Measurements from ENCODE around the gene MGAT4A.

Gene MGAT4A

GRCh38 chr2:98634406-98635092 lies 96.4 kb downstream of the MGAT4A start:
- TF ChIP-seq CTCF (IDR thresholded peaks at IDR 0.05; ENCODE audit: low read depth, low read length, missing control alignments), result peak; percentile 60
- H3K27me3 ChIP-seq (replicated peaks), result no peaks in the 10 kb centered on the region
- no peaks in the 10 kb centered on the region for H3K36me3 ChIP-seq (replicated peaks)
- no peak overlapping the region for H3K27ac ChIP-seq
- DNase-seq, result peak; percentile 2
- in situ Hi-C loops (cut with HindIII; ENCODE audit: low pct_ligation_motif_present, low sequenced_read_pairs), result no loop called here
- no peak overlapping the region for H3K4me3 ChIP-seq (ENCODE audit: low read depth, low read length)

GRCh38 chr2:98632351-98632750 lies 98.6 kb downstream of the MGAT4A start:
- in situ Hi-C loops (cut with HindIII; ENCODE audit: low pct_ligation_motif_present, low sequenced_read_pairs), result no loop called here
- no peak for TF ChIP-seq CTCF (IDR thresholded peaks at IDR 0.05; ENCODE audit: low read depth, low read length, missing control alignments)
- no peaks in the 10 kb centered on the region for H3K27me3 ChIP-seq (replicated peaks)
- no peak overlapping the region for H3K4me3 ChIP-seq (ENCODE audit: low read depth, low read length)
- H3K27ac ChIP-seq, result no peak overlapping the region
- DNase-seq, result no peak
- H3K36me3 ChIP-seq (replicated peaks), result no peaks in the 10 kb centered on the region

GRCh38 chr2:98623657-98624056 lies 107.3 kb downstream of the MGAT4A start:
- in situ Hi-C loops (cut with HindIII; ENCODE audit: low pct_ligation_motif_present, low sequenced_read_pairs), result no loop called here

GRCh38 chr2:98617149-98617548 lies 113.8 kb downstream of the MGAT4A start:
- peaks cover 40% of the 10 kb centered on the region for H3K36me3 ChIP-seq (replicated peaks)
- no peak overlapping the region for H3K27ac ChIP-seq
- no peak for TF ChIP-seq CTCF (IDR thresholded peaks at IDR 0.05; ENCODE audit: low read depth, low read length, missing control alignments)
- in situ Hi-C loops (cut with HindIII; ENCODE audit: low pct_ligation_motif_present, low sequenced_read_pairs), result no loop called here
- H3K4me3 ChIP-seq (ENCODE audit: low read depth, low read length), result no peak overlapping the region
- no peak for DNase-seq
- H3K27me3 ChIP-seq (replicated peaks), result no peaks in the 10 kb centered on the region

More at GRCh38 chr2:98623657-98624056, 107.3 kb downstream of the MGAT4A start:
- Histone ChIP-seq H3K27me3 (replicated peaks) (no peaks in the 10 kb centered on the region), H3K36me3 (replicated peaks) (no peaks in the 10 kb centered on the region), H3K4me3 (ENCODE audit: low read depth, low read length) (no peak overlapping the region), H3K27ac (no peak overlapping the region)
- DNase-seq, result no peak
- no peak for TF ChIP-seq CTCF (IDR thresholded peaks at IDR 0.05; ENCODE audit: low read depth, low read length, missing control alignments)

GRCh38 chr2:98615481-98615880 lies 115.5 kb downstream of the MGAT4A start:
- peak; percentile 46 for TF ChIP-seq CTCF (IDR thresholded peaks at IDR 0.05; ENCODE audit: low read depth, low read length, missing control alignments)
- in situ Hi-C loops (cut with HindIII; ENCODE audit: low pct_ligation_motif_present, low sequenced_read_pairs), result no loop called here
- Histone ChIP-seq H3K27ac (no peak overlapping the region), H3K4me3 (ENCODE audit: low read depth, low read length) (no peak overlapping the region), H3K36me3 (replicated peaks) (peaks cover 45% of the 10 kb centered on the region), H3K27me3 (replicated peaks) (no peaks in the 10 kb centered on the region)
- DNase-seq, result no peak
